NK-92 treated with Interleukin-12 subunit alpha and Interleukin-12 subunit beta, amount 100 ng/mL, for 24 hours (cell line): ENCODE results near the gene EBLN2.
A peak's percentile ranks its signal among the peaks of the same experiment; 100 is the strongest.
"Not testable (repeated sequence)": the region's sequence is repeated elsewhere in the genome, so short reads cannot be mapped to it uniquely, and the experiment has no call there.

ENCODE experiments used
- DNase-seq: peaks from one replicate; lab custom pipeline; 2025; lab: John Stamatoyannopoulos, UW

The EBLN2 gene

DNA sequence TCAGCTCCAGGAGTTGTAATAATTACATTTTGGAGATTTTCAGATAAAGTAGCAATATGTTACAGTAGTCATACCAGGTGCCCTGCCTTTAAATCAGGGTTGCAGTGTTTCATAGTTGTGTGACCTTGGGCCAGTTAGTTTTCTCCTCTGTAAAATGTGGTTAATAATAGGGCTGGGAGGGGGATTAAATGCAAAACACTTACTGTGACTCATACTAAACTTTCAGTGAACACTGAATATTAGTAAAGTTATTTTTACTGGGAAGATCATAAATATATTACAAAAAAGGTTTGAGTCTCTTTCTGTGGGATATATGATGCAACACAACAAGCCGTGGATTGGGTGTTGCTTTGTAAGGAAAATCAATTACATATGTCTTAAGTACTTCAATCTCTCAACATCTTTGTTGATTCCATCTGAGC lies 1.1 kb upstream of the EBLN2 start:
- DNase-seq = no peak

- not testable (repeated sequence) for DNase-seq
Measured at GRCh38 chr3:73066243-73066642, 4.8 kb downstream of the EBLN2 start.

GRCh38 chr3:73068419-73068818 lies 7.0 kb downstream of the EBLN2 start:
- DNase-seq = no peak

DNA sequence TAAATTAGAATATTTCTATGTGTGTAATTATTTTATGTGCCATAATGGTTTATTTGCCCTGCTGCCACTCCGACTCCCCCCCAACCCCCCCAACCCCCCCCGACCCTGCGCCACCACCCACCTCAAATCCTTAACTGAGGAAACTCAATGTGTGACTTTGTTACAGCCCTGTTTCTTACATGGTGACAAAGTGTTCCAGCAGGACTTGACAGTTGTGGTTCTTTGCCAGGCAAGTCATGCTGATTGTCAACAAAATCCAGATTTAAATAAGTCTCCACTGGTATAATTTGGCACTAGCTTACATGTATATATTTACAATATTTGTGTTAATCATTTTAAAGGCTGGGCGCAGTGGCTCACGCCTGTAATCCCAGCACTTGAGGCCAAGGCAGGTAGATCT lies 7.7 kb downstream of the EBLN2 start:
- no peak for DNase-seq

DNA sequence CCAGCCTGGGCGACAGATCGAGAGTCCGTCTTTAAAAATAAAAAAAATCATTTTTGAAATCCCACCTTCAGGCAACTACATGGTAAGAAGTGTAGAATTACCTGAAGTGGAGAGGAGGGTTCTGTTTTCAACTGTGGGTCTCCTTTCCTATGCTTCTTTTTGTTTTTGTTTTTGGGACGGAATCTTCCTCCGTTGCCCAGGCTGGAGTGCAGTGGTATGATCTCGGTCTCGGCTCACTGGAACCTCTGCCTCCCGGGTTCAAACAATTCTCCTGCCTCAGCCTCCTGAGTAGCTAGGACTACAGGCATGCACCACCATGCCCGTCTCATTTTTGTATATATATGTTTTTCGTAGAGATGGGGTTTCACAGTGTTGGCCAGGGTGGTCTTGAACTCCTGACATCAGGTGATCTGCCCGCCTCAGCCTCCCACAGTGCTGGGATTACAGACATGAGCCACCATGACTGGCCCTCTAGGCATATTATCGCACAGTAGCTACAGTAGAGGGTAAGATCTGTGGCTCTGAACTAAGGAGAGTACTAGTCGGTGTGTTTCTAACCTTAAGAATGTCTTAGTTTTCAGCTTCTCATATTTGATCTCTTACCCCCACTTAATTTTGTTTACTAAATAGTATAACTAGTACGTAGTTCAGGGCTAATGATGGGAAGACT lies 8.5 kb downstream of the EBLN2 start:
- DNase-seq = no peak

GRCh38 chr3:73070675-73071575 lies 9.5 kb downstream of the EBLN2 start:
- no peak for DNase-seq

DNA sequence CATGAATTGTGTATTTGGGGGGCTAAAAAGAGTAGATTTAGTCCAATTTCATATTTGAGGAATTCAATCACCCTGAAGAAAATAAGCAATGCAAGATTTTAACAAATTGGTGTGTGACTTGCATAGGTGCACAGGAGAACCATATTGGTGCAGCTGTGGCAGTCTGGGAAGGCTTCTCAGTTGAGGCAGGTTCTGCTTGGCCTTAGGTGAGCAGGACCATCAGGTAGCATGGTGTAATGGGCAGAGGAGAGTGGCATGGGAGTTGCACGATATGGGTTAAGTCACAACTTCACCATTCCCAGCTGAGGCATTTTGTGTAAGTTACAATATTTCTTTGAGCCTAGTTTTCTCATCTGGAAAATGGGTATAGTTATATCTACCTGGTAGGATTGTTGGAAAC lies 10.5 kb downstream of the EBLN2 start:
- no peak for DNase-seq

GRCh38 chr3:73072634-73073033 lies 11.2 kb downstream of the EBLN2 start:
- DNase-seq = no peak

DNA sequence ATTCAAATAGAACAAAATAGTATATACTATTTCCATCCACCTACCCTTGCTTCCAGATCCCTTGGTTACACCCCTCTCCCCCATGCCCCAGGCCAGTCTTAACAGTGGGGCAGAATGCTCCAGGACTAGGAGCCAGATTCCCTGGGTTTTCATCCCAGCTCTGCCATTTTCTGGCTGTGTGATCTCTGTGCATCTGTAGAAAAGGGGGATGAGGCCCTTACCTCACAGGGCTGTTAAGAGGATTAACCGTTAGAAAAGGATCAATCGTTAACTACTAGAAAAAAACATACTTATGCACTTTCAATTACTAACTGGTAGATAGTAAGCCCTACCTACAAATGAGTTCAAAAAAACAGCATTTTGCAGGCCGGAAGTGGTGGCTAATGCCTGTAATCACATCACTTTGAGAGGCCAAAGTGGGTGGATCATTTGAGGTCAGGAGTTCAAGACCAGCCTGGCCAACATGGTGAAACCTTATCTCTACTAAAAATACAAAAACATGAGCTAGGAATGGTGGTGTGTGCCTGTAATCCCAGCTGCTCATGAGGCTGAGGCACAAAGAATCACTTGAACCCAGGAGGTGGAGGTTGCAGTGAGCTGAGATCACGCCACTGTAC lies 11.7 kb downstream of the EBLN2 start:
- no peak for DNase-seq

- no peak for DNase-seq
Measured at GRCh38 chr3:73074781-73075180, 13.3 kb downstream of the EBLN2 start.

DNA sequence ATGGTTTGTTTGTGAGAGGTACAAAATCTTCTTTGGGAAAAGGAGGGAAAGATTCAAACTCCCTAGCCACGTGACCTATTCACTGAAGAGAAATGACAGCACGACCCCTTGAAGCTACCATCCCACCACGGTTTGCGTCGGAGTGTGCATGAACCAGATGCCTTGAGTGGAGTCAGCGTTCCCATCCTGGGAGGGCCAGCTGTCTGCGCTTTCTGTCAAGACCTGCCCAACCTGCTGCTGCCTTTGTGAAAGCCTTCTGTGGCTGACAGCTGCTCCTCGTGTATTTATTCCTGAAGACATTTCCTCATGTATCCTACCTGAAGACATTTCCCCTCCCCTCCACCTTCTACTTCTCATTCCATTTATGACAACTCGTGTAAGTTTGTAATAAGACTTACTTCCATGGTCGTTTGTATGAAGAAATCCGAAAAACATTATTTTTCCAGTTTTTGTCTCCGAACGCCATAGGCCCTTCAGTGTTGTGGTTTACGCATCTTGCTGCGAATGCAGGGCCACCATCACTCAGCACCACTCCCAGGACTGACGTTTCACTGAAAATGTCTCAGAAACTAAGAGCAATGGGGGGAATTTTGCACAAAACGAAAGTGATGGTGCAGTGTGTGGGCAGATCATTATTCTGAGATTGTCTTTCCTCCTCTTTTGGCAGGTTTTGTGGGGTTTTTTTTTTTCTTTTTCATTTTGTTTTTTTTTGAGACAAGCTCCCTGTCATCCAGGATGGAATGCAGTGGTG lies 18.9 kb downstream of the EBLN2 start:
- no peak for DNase-seq

- DNase-seq = no peak
Measured at GRCh38 chr3:73081140-73081539, 19.7 kb downstream of the EBLN2 start.

- DNase-seq = no peak
Measured at GRCh38 chr3:73084170-73084569, 22.7 kb downstream of the EBLN2 start.

DNA sequence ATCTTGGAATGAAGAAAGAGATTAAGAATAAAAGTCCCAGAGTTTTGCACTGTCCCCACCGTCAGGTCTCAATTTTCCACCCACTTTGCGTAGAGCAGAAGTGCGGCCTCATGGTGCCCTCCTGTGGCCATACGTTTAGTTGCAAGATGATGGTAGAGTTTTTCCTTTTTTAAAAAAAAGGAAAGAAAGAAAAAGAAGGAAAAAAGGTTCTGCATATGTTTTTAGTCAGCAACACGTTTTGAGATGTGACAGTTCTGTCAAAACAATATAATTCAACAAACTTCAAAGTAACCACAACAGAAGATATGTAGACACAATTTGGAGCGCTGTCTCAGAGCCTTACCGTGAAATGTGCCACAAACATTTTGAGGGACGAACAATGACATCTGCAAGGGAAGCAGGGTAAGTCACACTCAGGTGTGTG lies 24.6 kb downstream of the EBLN2 start:
- DNase-seq = no peak

DNA sequence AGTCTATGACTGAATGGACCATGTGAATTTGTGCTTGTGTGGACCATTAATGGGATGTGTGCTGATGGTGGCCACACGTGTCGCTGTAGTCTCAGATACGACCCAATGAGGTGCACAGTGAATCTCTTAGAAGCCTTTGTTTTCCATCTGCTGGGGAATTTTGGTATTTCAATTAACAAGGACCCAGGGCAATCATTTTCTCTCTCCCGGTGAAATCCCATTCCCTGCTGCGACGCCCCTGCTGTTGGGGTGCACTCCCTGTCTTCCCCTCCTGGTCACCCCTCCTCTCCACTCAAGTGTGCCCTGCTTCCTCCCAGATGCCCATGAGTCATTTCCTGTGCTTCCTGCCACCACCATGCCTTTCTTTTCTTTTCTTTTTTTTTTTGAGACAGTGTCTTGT lies 32.7 kb downstream of the EBLN2 start:
- no peak for DNase-seq

DNA sequence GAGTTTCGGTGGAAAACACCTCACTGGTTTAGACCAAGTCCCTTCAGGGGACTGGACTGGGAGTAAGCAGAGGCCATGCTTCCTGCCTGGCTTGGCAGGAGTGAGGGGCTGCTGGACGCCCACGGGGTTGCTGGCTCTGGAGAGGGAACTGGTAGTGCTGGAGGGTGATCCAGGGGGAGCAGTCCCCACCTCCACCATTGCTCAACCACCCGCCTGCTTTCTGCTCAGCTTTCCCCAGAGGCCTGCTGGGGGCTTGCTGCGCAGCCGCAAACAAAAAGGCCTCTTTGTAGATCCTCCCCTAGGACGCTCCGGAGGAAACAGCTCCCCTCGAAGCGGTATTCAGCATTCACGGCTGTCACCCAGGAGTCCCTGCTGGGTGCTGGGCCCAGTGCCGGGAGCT lies 33.5 kb downstream of the EBLN2 start:
- DNase-seq = no peak

DNA sequence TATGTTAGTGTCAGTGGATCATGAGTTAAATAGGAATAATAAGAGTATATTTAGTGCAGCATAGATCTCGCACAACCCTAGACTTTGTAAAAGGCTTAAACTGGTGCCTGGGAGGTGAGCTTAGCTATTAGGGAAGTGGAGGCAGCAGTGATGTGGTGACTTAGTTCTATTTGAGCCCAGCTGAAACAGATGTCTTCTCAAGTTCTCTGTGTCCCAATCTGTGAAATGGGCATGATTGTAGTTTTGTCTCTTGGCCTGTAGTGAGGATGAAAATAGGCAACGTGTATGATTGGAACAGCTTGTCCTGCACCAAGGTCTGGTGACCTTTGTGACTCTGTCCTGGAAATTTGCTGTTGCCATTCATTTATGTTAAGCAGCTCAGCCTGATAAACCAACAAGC lies 34.7 kb downstream of the EBLN2 start:
- DNase-seq = no peak

DNA sequence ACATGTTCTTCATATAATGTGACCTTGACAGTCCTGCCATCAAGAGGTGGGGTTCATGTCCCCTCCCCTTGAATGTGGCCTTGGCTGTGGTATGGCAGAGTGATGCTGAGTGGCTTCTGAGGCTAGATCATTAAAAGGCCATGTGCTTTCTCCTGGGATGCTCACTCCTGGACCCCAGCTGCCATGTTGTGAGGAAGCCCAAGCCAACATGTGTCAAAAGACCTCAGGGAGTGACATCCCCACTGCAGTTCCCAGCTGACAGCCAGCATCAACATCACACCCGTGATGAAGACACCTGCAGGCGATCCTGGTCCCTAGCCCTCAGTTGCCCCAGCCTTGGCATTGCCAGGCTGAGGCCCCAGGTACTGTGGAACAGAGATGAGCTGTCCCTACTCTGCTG lies 36.6 kb downstream of the EBLN2 start:
- DNase-seq = no peak

- DNase-seq = no peak
Measured at GRCh38 chr3:73098873-73099272, 37.4 kb downstream of the EBLN2 start.

- peak; percentile 54 for DNase-seq
Measured at GRCh38 chr3:73100741-73101559, 39.5 kb downstream of the EBLN2 start.

DNA sequence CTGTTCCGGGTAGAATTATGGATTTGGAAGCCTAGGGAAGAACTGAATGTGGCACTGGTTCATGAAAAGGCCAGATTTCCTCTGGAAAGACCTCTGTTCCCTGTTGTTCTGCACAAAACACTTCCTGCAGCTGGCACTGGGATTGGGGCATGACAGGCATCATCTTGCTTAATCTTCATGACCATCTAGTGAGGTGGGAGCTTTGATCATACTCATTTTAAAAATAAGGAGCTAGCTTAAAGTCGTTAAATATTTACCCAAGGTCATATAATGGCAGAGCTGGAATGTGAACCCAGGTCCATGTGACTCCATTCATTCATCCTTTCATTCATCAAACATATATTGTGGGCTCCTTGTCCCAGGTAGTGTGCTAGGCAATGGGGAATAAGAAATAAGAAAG lies 40.4 kb downstream of the EBLN2 start:
- DNase-seq = no peak
